GM12878 (cell line): ENCODE data around the gene ADM2. TPM values are rescaled to one million over a fixed set of nuclear protein-coding genes. Genes with fewer than 3 reads are reported as not detected.

Source experiments
- ATAC-seq: fragments of 200-7000 bp; cut with Tn5 transposase; 3 replicates; pipeline ENCODE4 v1.9.1; 2020; ENCODE audit warnings: mild to moderate bottlenecking, moderate library complexity
- BruUV-seq: library from RNA; stranded (reverse); fragments of 400-500 nt; replicated peaks from 2 replicates; lab custom pipeline; 2021; lab: Mats Ljungman, UMichigan
- CTCF ChIA-PET: fragments of 300-600 bp; sonication (Branson Sonifier 250); formaldehyde crosslinking; extraction: SDS; loops from one replicate; lab custom pipeline; 2021; ENCODE audit warnings: inconsistent platforms; lab: Yijun Ruan, JAX
- POLR2A ChIA-PET: fragments of 350-600 bp; formaldehyde crosslinking; extraction: SDS; loops from one replicate; lab custom pipeline; 2021; ENCODE audit warnings: inconsistent platforms; lab: Charles Lee
- RAD21 ChIA-PET: fragments of 300-600 bp; sonication (Branson Sonifier 250); formaldehyde crosslinking; loops from one replicate; lab custom pipeline; 2023; ENCODE audit warnings: antibody characterized with exemption; ENCODE audit not compliant: unreplicated experiment; lab: Charles Lee
- SMC1A ChIA-PET: fragments of 300-600 bp; sonication (Branson Sonifier 250); formaldehyde crosslinking; loops from one replicate; lab custom pipeline; 2023; ENCODE audit not compliant: unreplicated experiment, uncharacterized antibody; lab: Charles Lee
- DNase-seq: peaks from one replicate; pipeline ENCODE4 v3.0.0-alpha.2; 2011; ENCODE audit warnings: low read depth, low spot score
- FAIRE-seq: peaks from 3 replicates; lab custom pipeline; 2011; peaks lifted over from hg19 to GRCh38; lab: Jason Lieb, UNC
- H2AFZ ChIP-seq: 2 replicates; pipeline ENCODE4 v1.6.0; 2011; ENCODE audit warnings: low read depth, low read length, control low read depth; ENCODE audit not compliant: control insufficient read depth
- H3K27ac ChIP-seq: 2 replicates; pipeline ENCODE4 v1.5.1; 2011; ENCODE audit warnings: control low read depth; ENCODE audit not compliant: control insufficient read depth, insufficient read depth
- H3K27me3 ChIP-seq, 2 experiments: replicated peaks in 1 of 2; 2 replicates each; pipeline versions ENCODE4 v1.6.0 to v1.6.1; 2011; ENCODE audit warnings: low read length in 1 of 2; ENCODE audit not compliant: control insufficient read depth in 2 of 2, insufficient read depth in 2 of 2
- H3K36me3 ChIP-seq, 2 experiments: 2 replicates each; pipeline ENCODE4 v1.5.1; 2011; ENCODE audit warnings: low read length in 1 of 2; ENCODE audit not compliant: control insufficient read depth in 2 of 2, insufficient read depth in 2 of 2
- H3K4me1 ChIP-seq: 2 replicates; pipeline ENCODE4 v1.6.1; 2011; ENCODE audit warnings: mild to moderate bottlenecking, low read length, moderate library complexity, mixed read lengths; ENCODE audit not compliant: control insufficient read depth, insufficient read depth
- H3K4me2 ChIP-seq: 2 replicates; pipeline ENCODE4 v1.6.0; 2011; ENCODE audit warnings: control low read depth; ENCODE audit not compliant: control insufficient read depth, insufficient read depth
- H3K4me3 ChIP-seq: fragments of 200-600 bp; sonication (generic); 2 replicates; pipeline ENCODE4 v1.5.1; 2016
- H3K79me2 ChIP-seq: 2 replicates; pipeline ENCODE4 v1.6.0; 2011; ENCODE audit warnings: low read length; ENCODE audit not compliant: control insufficient read depth, insufficient read depth
- H3K9ac ChIP-seq: 2 replicates; pipeline ENCODE4 v1.8.0; 2011; ENCODE audit warnings: low read length, control low read depth, mixed read lengths; ENCODE audit not compliant: control insufficient read depth, insufficient read depth
- H3K9me3 ChIP-seq: replicated peaks from 3 replicates; pipeline ENCODE4 v1.5.1; 2011; ENCODE audit warnings: mild to moderate bottlenecking, low read length; ENCODE audit not compliant: control insufficient read depth, insufficient read depth
- H4K20me1 ChIP-seq: 2 replicates; pipeline ENCODE4 v1.6.0; 2011; ENCODE audit not compliant: control insufficient read depth, insufficient read depth
- GABPA ChIP-seq: IDR thresholded peaks from 2 replicates; pipeline ENCODE4 v1.6.1; 2014; ENCODE audit warnings: antibody characterized with exemption, low read depth, mild to moderate bottlenecking, inconsistent platforms
- GATAD2B ChIP-seq: fragments of 450-650 bp; conservative IDR thresholded peaks from 2 replicates; pipeline ENCODE4 v1.6.1; 2017; ENCODE audit warnings: low read depth, mild to moderate bottlenecking, moderate library complexity
- POLR2A ChIP-seq: IDR thresholded peaks from 2 replicates; pipeline ENCODE4 v1.6.1; 2011; ENCODE audit warnings: low read depth, mild to moderate bottlenecking, low read length
- SP1 ChIP-seq: IDR thresholded peaks from one replicate; pipeline ENCODE4 v1.6.1; 2011; ENCODE audit warnings: low read depth, low read length
- USF1 ChIP-seq: IDR thresholded peaks from 2 replicates; pipeline ENCODE4 v1.6.1; 2011; ENCODE audit warnings: borderline replicate concordance, low read depth, mild to moderate bottlenecking, moderate library complexity, mixed read lengths, low read length; ENCODE audit not compliant: insufficient read depth; ENCODE audit errors: extremely low read length
- WGBS: methylation state at CpG from one replicate; pipeline ENCODE4 v1.1.6; 2016; ENCODE audit warnings: low lambda C conversion rate; ENCODE audit not compliant: insufficient replicate concordance, insufficient coverage; ENCODE audit errors: missing lambda C conversion rate; 5-methylcytosine and 5-hydroxymethylcytosine counted together
- in situ Hi-C: fragments of 300-500 bp; cut with MboI; formaldehyde crosslinking; loops from 9 replicates; pipeline ENCODE4 v1.14.3; 2018; ENCODE audit warnings: mixed read lengths
- intact Hi-C: fragments of 100-400 bp; cut with micrococcal nuclease; formaldehyde crosslinking; loops from one replicate; pipeline ENCODE4 v1.14.2; 2022; ENCODE audit not compliant: unreplicated experiment
- polyA plus RNA-seq, 11 experiments: library from polyadenylated mRNA; depleted of rRNA in 4 of 11; unstranded in 6 of 11; stranded (reverse) in 5 of 11; fragments of >200 nt; fragmentation: Nextera tagmentation in 4 of 11; fragmentation: Illumina TruSeq in 1 of 11; extraction: Ambion mirVana in 4 of 11; extraction: Trizol in 1 of 11; gene quantifications; 1 replicate in 1 of 11; 2 replicates in 10 of 11; pipeline versions ENCODE4 v1.2.1 to v1.2.3, GENCODE V29; 2011 to 2016; ENCODE audit warnings: inconsistent platforms in 2 of 11, missing spikeins in 2 of 11, low read depth in 1 of 11
- total RNA-seq, 4 experiments: library from RNA; depleted of rRNA in 3 of 4; stranded (reverse); fragments of >200 nt in 3 of 4; fragmentation: Illumina TruSeq in 1 of 4; extraction: Trizol in 1 of 4; gene quantifications; 2 replicates each; pipeline versions ENCODE4 v1.2.1 to v1.2.3, GENCODE V29; 2013 to 2021

The ADM2 gene
- total and polyA plus RNA-seq, 10 of the 15 experiments (the other 5 are each of a cell fraction or from before 2014, with no cell fraction given): 0.02 to 0.33 (median 0.12) TPM; not detected in 2

- SMC1A ChIA-PET: no interaction called here
- 87% methylated on average over 7 of the region's 10 CpGs for WGBS
- POLR2A ChIA-PET: interaction anchor here (0.5 kb wide), 1 partner anchor 74 kb away, joined by 6 read pairs; no protein-coding TSS in a partner anchor
Measured at GRCh38 chr22:50439871-50440331, 41.4 kb upstream of the ADM2 start.

GRCh38 chr22:50440544-50441249 lies 40.6 kb upstream of the ADM2 start:
- FAIRE-seq: no peak
- H3K36me3 ChIP-seq: peaks cover 3 to 32% of the 10 kb centered on the region in 2 experiments; a peak in 3 of 4 replicates
- 82% methylated on average over 26 of the region's 26 CpGs for WGBS

More at GRCh38 chr22:50439871-50440331, 41.4 kb upstream of the ADM2 start:
- ChIA-PET RAD21 (no interaction called here), CTCF (no interaction called here)
- Histone ChIP-seq H3K4me3 (no peak overlapping the region), H3K27ac (no peak overlapping the region), H4K20me1 (no peaks in the 10 kb centered on the region), H3K27me3 (no peaks in the 10 kb centered on the region), H3K79me2 (no peaks in the 10 kb centered on the region), H3K9ac (no peak overlapping the region), H3K36me3 (peaks cover 3 to 33% of the 10 kb centered on the region in 2 experiments; a peak in 3 of 4 replicates), H3K9me3 (no peaks in the 10 kb centered on the region), H2AFZ (no peak overlapping the region), H3K4me2 (no peak overlapping the region), H3K4me1 (no peaks in the 10 kb centered on the region)
- ATAC-seq (no peak; the same call in 2 of the 3 replicates), FAIRE-seq (no peak), DNase-seq (no peak)
- in situ Hi-C loops (no loop called here), intact Hi-C loops (no loop called here)
- TF ChIP-seq POLR2A (0 out of 2 replicates have a peak, but pooled peaks have one; percentile 18), GABPA (no peak)
- no TSS peak for BruUV-seq

More at GRCh38 chr22:50440544-50441249, 40.6 kb upstream of the ADM2 start:
- ChIA-PET RAD21 (no interaction called here), CTCF (no interaction called here), POLR2A (interaction anchor here (0.5 kb wide), 1 partner anchor 75 kb away, joined by 6 read pairs; no protein-coding TSS in a partner anchor), SMC1A (no interaction called here)
- ATAC-seq: no peak
- in situ Hi-C loops (no loop called here), intact Hi-C loops (no loop called here)
- Histone ChIP-seq H3K9ac (no peak overlapping the region), H3K27me3 (no peaks in the 10 kb centered on the region), H2AFZ (no peak overlapping the region), H3K4me2 (no peak overlapping the region), H3K9me3 (no peaks in the 10 kb centered on the region), H3K4me1 (no peaks in the 10 kb centered on the region), H3K27ac (no peak overlapping the region), H3K4me3 (no peak overlapping the region), H4K20me1 (no peaks in the 10 kb centered on the region), H3K79me2 (no peaks in the 10 kb centered on the region)
- BruUV-seq: no TSS peak
- no peak for DNase-seq
- TF ChIP-seq USF1 (no peak), POLR2A (peak; percentile 47; the same call in 1 of the 2 replicates), SP1 (no peak), GATAD2B (no peak)
